Peyer's patch (tissue), 4 donors: ENCODE measurements around the gene BCL2L12. TPM values are rescaled to one million over a fixed set of nuclear protein-coding genes. Genes with fewer than 3 reads are reported as not detected.

Experiments
- DNase-seq, 3 donors: peaks; one replicate each; pipeline ENCODE4 v3.0.0-alpha.2; 2017 to 2019
- H3K27ac ChIP-seq, 4 donors: fragments of 200-600 bp; sonication (generic); one replicate each; pipeline ENCODE4 v1.5.1; 2016 to 2019
- H3K27me3 ChIP-seq, 2 donors: fragments of 200-600 bp; sonication (generic); one replicate each; pipeline ENCODE4 v1.5.1; 2019
- H3K36me3 ChIP-seq, 3 donors: fragments of 200-600 bp; sonication (generic); one replicate each; pipeline ENCODE4 v1.5.1; 2016 to 2019
- H3K4me1 ChIP-seq, 4 donors: fragments of 200-600 bp; sonication (generic); one replicate each; pipeline ENCODE4 v1.5.1; 2016 to 2019
- H3K4me3 ChIP-seq, 4 donors: fragments of 200-600 bp; sonication (generic); 1 replicate in 3 of 4; 2 replicates in 1 of 4; pipeline ENCODE4 v1.5.1; 2016 to 2019; ENCODE audit warnings: mild to moderate bottlenecking in 1 of 4
- H3K9me3 ChIP-seq, 4 donors: fragments of 200-600 bp; sonication (generic); one replicate each; pipeline ENCODE4 v1.5.1; 2016 to 2019; ENCODE audit warnings: mild to moderate bottlenecking in 1 of 4
- CTCF ChIP-seq, 6 experiments: fragments of 450-650 bp in 4 of 6; fragments of 200-600 bp in 2 of 6; sonication (generic) in 1 of 6; IDR thresholded peaks; one replicate each; pipeline ENCODE4 v1.5.1; 2017 to 2019; ENCODE audit warnings: antibody characterized with exemption in 6 of 6, mild to moderate bottlenecking in 3 of 6, moderate library complexity in 1 of 6
- POLR2A ChIP-seq, 2 donors: fragments of 450-650 bp; IDR thresholded peaks; one replicate each; pipeline ENCODE4 v1.5.1; 2017; ENCODE audit warnings: antibody characterized with exemption in 2 of 2, mild to moderate bottlenecking in 2 of 2, moderate library complexity in 2 of 2
- total RNA-seq, 4 donors: library from RNA; depleted of rRNA; stranded (reverse); fragments of >200 nt; gene quantifications; one replicate each; pipeline ENCODE4 v1.1.0, GENCODE V29; 2016

Gene BCL2L12
- total RNA-seq, 4 donors from 2014 or later, result 5.3 to 28.9 (median 12.2) TPM

GRCh38 chr19:49704888-49705642 is 39.3 kb downstream of the BCL2L12 start:
- Histone ChIP-seq H3K4me3 (no peak overlapping the region), H3K27me3 (no peaks in the 10 kb centered on the region), H3K4me1 (no peaks in the 10 kb centered on the region), H3K36me3 (no peaks in the 10 kb centered on the region), H3K9me3 (no peaks in the 10 kb centered on the region), H3K27ac (no peak overlapping the region)
- no peak for DNase-seq
- TF ChIP-seq POLR2A (IDR thresholded peaks at IDR 0.05) (no peak), CTCF (IDR thresholded peaks at IDR 0.05) (no peak)

GRCh38 chr19:49705919-49706318 is 40.2 kb downstream of the BCL2L12 start:
- Histone ChIP-seq H3K4me3 (no peak overlapping the region), H3K4me1 (no peaks in the 10 kb centered on the region), H3K9me3 (no peaks in the 10 kb centered on the region), H3K27ac (no peak overlapping the region), H3K36me3 (no peaks in the 10 kb centered on the region), H3K27me3 (no peaks in the 10 kb centered on the region)
- DNase-seq, result no peak
- TF ChIP-seq CTCF (IDR thresholded peaks at IDR 0.05), result no peak
- TF ChIP-seq POLR2A (IDR thresholded peaks at IDR 0.05), result no peak

- no peaks in the 10 kb centered on the region for H3K4me1 ChIP-seq
- H3K9me3 ChIP-seq, result no peaks in the 10 kb centered on the region
- H3K27ac ChIP-seq, result no peak overlapping the region
- no peaks in the 10 kb centered on the region for H3K36me3 ChIP-seq
- no peak for DNase-seq
- H3K4me3 ChIP-seq, result no peak overlapping the region
- TF ChIP-seq CTCF (IDR thresholded peaks at IDR 0.05) (no peak), POLR2A (IDR thresholded peaks at IDR 0.05) (no peak)
- H3K27me3 ChIP-seq, result no peaks in the 10 kb centered on the region
These were observed 44.7 kb downstream of the BCL2L12 start for GRCh38 chr19:49710372-49710951.

- H3K27me3 ChIP-seq, result no peaks in the 10 kb centered on the region
- TF ChIP-seq POLR2A (IDR thresholded peaks at IDR 0.05) (no peak), CTCF (IDR thresholded peaks at IDR 0.05) (no peak)
- H3K27ac ChIP-seq, result no peak overlapping the region
- H3K4me1 ChIP-seq, result no peaks in the 10 kb centered on the region
- H3K9me3 ChIP-seq, result no peaks in the 10 kb centered on the region
- H3K36me3 ChIP-seq, result no peaks in the 10 kb centered on the region
- H3K4me3 ChIP-seq, result no peak overlapping the region
- DNase-seq, result no peak
These were observed 46.7 kb downstream of the BCL2L12 start for GRCh38 chr19:49712397-49712859.

GRCh38 chr19:49713236-49713845 is 47.6 kb downstream of the BCL2L12 start:
- Histone ChIP-seq H3K27ac (no peak overlapping the region), H3K4me1 (no peaks in the 10 kb centered on the region), H3K9me3 (no peaks in the 10 kb centered on the region), H3K4me3 (no peak overlapping the region), H3K27me3 (no peaks in the 10 kb centered on the region), H3K36me3 (no peaks in the 10 kb centered on the region)
- DNase-seq, result no peak
- no peak for TF ChIP-seq CTCF (IDR thresholded peaks at IDR 0.05)
- TF ChIP-seq POLR2A (IDR thresholded peaks at IDR 0.05), result no peak
